ENCODE data around the gene GADD45GIP1.
A peak's percentile ranks its signal among the peaks of the same experiment; 100 is the strongest.

The GADD45GIP1 gene

GRCh38 chr19:12956446-12957388, at the start of gene GADD45GIP1:
TSS of gene GADD45GIP1 (minus strand) at chr19:12957223. CDS start at chr19:12957212, 11 bp downstream.
- Histone ChIP-seq H2AFZ (ENCODE audit: low read length) (peak within 1 kb of the TSS; percentile 94), H3K9me2 (replicated peaks; ENCODE audit: low read depth, low read length) (no peaks in the 10 kb centered on the region), H3K4me3 (ENCODE audit: low read length, poor library complexity, severe bottlenecking) (peak within 1 kb of the TSS; percentile 91), H3K4me2 (ENCODE audit: low read depth, low read length, poor library complexity, severe bottlenecking) (peak within 1 kb of the TSS; percentile 93), H4K20me1 (ENCODE audit: insufficient read depth, low read length, poor library complexity, severe bottlenecking) (peaks cover 16% of the 10 kb centered on the region), H3K9me3 (ENCODE audit: insufficient read depth, low read depth, low read length) (no peaks in the 10 kb centered on the region), H3K9ac (ENCODE audit: low read depth, low read length, poor library complexity, severe bottlenecking) (peak within 1 kb of the TSS; percentile 87), H3K36me3 (ENCODE audit: insufficient read depth, low read length) (peaks cover 10% of the 10 kb centered on the region; the same call in 1 of the 2 replicates), H3K27me3 (ENCODE audit: insufficient read depth, low read length, poor library complexity, severe bottlenecking) (no peaks in the 10 kb centered on the region), H3K4me1 (ENCODE audit: insufficient read depth, low read length, poor library complexity, severe bottlenecking) (peaks cover 23% of the 10 kb centered on the region), H3F3A (ENCODE audit: low read depth) (peaks cover 3% of the 10 kb centered on the region; the same call in 1 of the 2 replicates), H3K79me2 (ENCODE audit: insufficient read depth, low read length) (peaks cover 56% of the 10 kb centered on the region)
- TF ChIP-seq CTCF (conservative IDR thresholded peaks at IDR 0.05; ENCODE audit: low read length) (no peak), EZH2phosphoT487 (IDR thresholded peaks at IDR 0.05; ENCODE audit: borderline replicate concordance) (no peak)

- Histone ChIP-seq H3K4me2 (ENCODE audit: low read depth, low read length, poor library complexity, severe bottlenecking) (no peak overlapping the region), H4K20me1 (ENCODE audit: insufficient read depth, low read length, poor library complexity, severe bottlenecking) (no peaks in the 10 kb centered on the region), H3K27me3 (ENCODE audit: insufficient read depth, low read length, poor library complexity, severe bottlenecking) (no peaks in the 10 kb centered on the region)
Observed at GRCh38 chr19:13005861-13006370, 48.9 kb upstream of the GADD45GIP1 start.

GRCh38 chr19:13005253-13005652, 48.2 kb upstream of the GADD45GIP1 start:
- no peaks in the 10 kb centered on the region for H4K20me1 ChIP-seq (ENCODE audit: insufficient read depth, low read length, poor library complexity, severe bottlenecking)
- H3F3A ChIP-seq (ENCODE audit: low read depth) = no peaks in the 10 kb centered on the region
- no peaks in the 10 kb centered on the region for H3K9me2 ChIP-seq (replicated peaks; ENCODE audit: low read depth, low read length)
- H3K27me3 ChIP-seq (ENCODE audit: insufficient read depth, low read length, poor library complexity, severe bottlenecking) = no peaks in the 10 kb centered on the region
- no peak overlapping the region for H2AFZ ChIP-seq (ENCODE audit: low read length)
- H3K4me3 ChIP-seq (ENCODE audit: low read length, poor library complexity, severe bottlenecking) = no peak overlapping the region
- no peaks in the 10 kb centered on the region for H3K36me3 ChIP-seq (ENCODE audit: insufficient read depth, low read length)
- H3K9ac ChIP-seq (ENCODE audit: low read depth, low read length, poor library complexity, severe bottlenecking) = no peak overlapping the region
- TF ChIP-seq EZH2phosphoT487 (IDR thresholded peaks at IDR 0.05; ENCODE audit: borderline replicate concordance) (no peak), CTCF (conservative IDR thresholded peaks at IDR 0.05; ENCODE audit: low read length) (no peak)
- no peak overlapping the region for H3K4me2 ChIP-seq (ENCODE audit: low read depth, low read length, poor library complexity, severe bottlenecking)
- no peaks in the 10 kb centered on the region for H3K9me3 ChIP-seq (ENCODE audit: insufficient read depth, low read depth, low read length)
- H3K4me1 ChIP-seq (ENCODE audit: insufficient read depth, low read length, poor library complexity, severe bottlenecking) = no peaks in the 10 kb centered on the region
- H3K79me2 ChIP-seq (ENCODE audit: insufficient read depth, low read length) = no peaks in the 10 kb centered on the region

More at GRCh38 chr19:13005861-13006370, 48.9 kb upstream of the GADD45GIP1 start:
- Histone ChIP-seq H3K36me3 (ENCODE audit: insufficient read depth, low read length) (no peaks in the 10 kb centered on the region), H2AFZ (ENCODE audit: low read length) (no peak overlapping the region), H3K4me1 (ENCODE audit: insufficient read depth, low read length, poor library complexity, severe bottlenecking) (no peaks in the 10 kb centered on the region), H3F3A (ENCODE audit: low read depth) (no peaks in the 10 kb centered on the region), H3K79me2 (ENCODE audit: insufficient read depth, low read length) (no peaks in the 10 kb centered on the region), H3K9me3 (ENCODE audit: insufficient read depth, low read depth, low read length) (no peaks in the 10 kb centered on the region), H3K9me2 (replicated peaks; ENCODE audit: low read depth, low read length) (no peaks in the 10 kb centered on the region), H3K9ac (ENCODE audit: low read depth, low read length, poor library complexity, severe bottlenecking) (no peak overlapping the region), H3K4me3 (ENCODE audit: low read length, poor library complexity, severe bottlenecking) (no peak overlapping the region)
- TF ChIP-seq EZH2phosphoT487 (IDR thresholded peaks at IDR 0.05; ENCODE audit: borderline replicate concordance) (no peak), CTCF (conservative IDR thresholded peaks at IDR 0.05; ENCODE audit: low read length) (no peak)
